Stimulated activated CD8-positive, alpha-beta memory T cell treated with anti-CD3 and anti-CD28 coated beads, Interleukin-15, amount 100 ng/mL, for 24 hours (primary cell): ENCODE measurements around the gene MTPN.

Experiments used
- DNase-seq: peaks from one replicate; pipeline ENCODE4 v3.0.0-alpha.2; 2020; ENCODE audit warnings: low read depth

Gene MTPN

GRCh38 chr7:135981958-135982646 lies 4.9 kb upstream of the MTPN start:
- DNase-seq, result no peak

- no peak for DNase-seq
Measured at GRCh38 chr7:135980665-135981180, 3.6 kb upstream of the MTPN start.

GRCh38 chr7:135980012-135980551 lies 2.9 kb upstream of the MTPN start:
- DNase-seq, result no peak

GRCh38 chr7:135979471-135980011 lies 2.4 kb upstream of the MTPN start:
- no peak for DNase-seq

- DNase-seq, result no peak
Measured at GRCh38 chr7:135978624-135979023, 1.5 kb upstream of the MTPN start.

- no peak for DNase-seq
Measured at GRCh38 chr7:135977742-135978066, 545 bp upstream of the MTPN start.

- no peak for DNase-seq
Measured at GRCh38 chr7:135976312-135977006, 700 bp downstream of the MTPN start.

GRCh38 chr7:135975166-135975565 lies 2.0 kb downstream of the MTPN start:
- DNase-seq, result no peak

- DNase-seq, result no peak
Measured at GRCh38 chr7:135974667-135975066, 2.5 kb downstream of the MTPN start.

GRCh38 chr7:135971366-135971725 lies 5.8 kb downstream of the MTPN start:
- no peak for DNase-seq

GRCh38 chr7:135970682-135971365 lies 6.3 kb downstream of the MTPN start:
- no peak for DNase-seq

GRCh38 chr7:135970045-135970444 lies 7.1 kb downstream of the MTPN start:
- no peak for DNase-seq

- no peak for DNase-seq
Measured at GRCh38 chr7:135966341-135967043, 10.7 kb downstream of the MTPN start.

GRCh38 chr7:135965602-135966001 lies 11.6 kb downstream of the MTPN start:
- no peak for DNase-seq

- DNase-seq, result no peak
Measured at GRCh38 chr7:135964791-135965190, 12.4 kb downstream of the MTPN start.

- no peak for DNase-seq
Measured at GRCh38 chr7:135964274-135964673, 12.9 kb downstream of the MTPN start.

GRCh38 chr7:135962802-135963201 lies 14.4 kb downstream of the MTPN start:
- no peak for DNase-seq

- DNase-seq, result no peak
Measured at GRCh38 chr7:135960709-135961451, 16.3 kb downstream of the MTPN start.

- no peak for DNase-seq
Measured at GRCh38 chr7:135959646-135960363, 17.4 kb downstream of the MTPN start.

GRCh38 chr7:135958173-135958572 lies 19.0 kb downstream of the MTPN start:
- no peak for DNase-seq

GRCh38 chr7:135957627-135958026 lies 19.5 kb downstream of the MTPN start:
- DNase-seq, result no peak
